ENCODE results near the gene OR4E1.
"Not testable (repeated sequence)": the region's sequence is repeated elsewhere in the genome, so short reads cannot be mapped to it uniquely, and the experiment has no call there.

Gene OR4E1

GRCh38 chr14:21673718-21674117, at the start of gene OR4E1:
Gene OR4E1 (minus strand): TSS chr14:21673818. CDS start chr14:21670935, 2,883 bp downstream.
- DNase-seq, result no peak

GRCh38 chr14:21721504-21721903, 47.9 kb upstream of the OR4E1 start:
- no peak for DNase-seq

GRCh38 chr14:21719841-21720240, 46.2 kb upstream of the OR4E1 start:
- DNase-seq, result no peak

GRCh38 chr14:21714318-21714929, 40.8 kb upstream of the OR4E1 start:
- no peak for DNase-seq

- no peak for DNase-seq
These were observed 38.4 kb upstream of the OR4E1 start for GRCh38 chr14:21712036-21712435.

- DNase-seq, result peak; percentile 49
These were observed 37.8 kb upstream of the OR4E1 start for GRCh38 chr14:21711360-21711961.

GRCh38 chr14:21704338-21704737, 30.7 kb upstream of the OR4E1 start:
- DNase-seq, result peak; percentile 47

GRCh38 chr14:21703357-21704326, 30.0 kb upstream of the OR4E1 start:
- peak; percentile 13 for DNase-seq

- no peak for DNase-seq
These were observed 28.7 kb upstream of the OR4E1 start for GRCh38 chr14:21702316-21702715.

GRCh38 chr14:21699551-21699950, 25.9 kb upstream of the OR4E1 start:
- no peak for DNase-seq

- not testable (repeated sequence) for DNase-seq
These were observed 24.9 kb upstream of the OR4E1 start for GRCh38 chr14:21698538-21698937.

GRCh38 chr14:21697662-21698061, 24.0 kb upstream of the OR4E1 start:
- DNase-seq, result peak; percentile 40

- DNase-seq, result no peak
These were observed 20.8 kb upstream of the OR4E1 start for GRCh38 chr14:21694425-21694824.

- DNase-seq, result no peak
These were observed 12.8 kb upstream of the OR4E1 start for GRCh38 chr14:21686468-21686867.

- peak; percentile 3 for DNase-seq
These were observed 6.5 kb upstream of the OR4E1 start for GRCh38 chr14:21680072-21680471.

- no peak for DNase-seq
These were observed 1.9 kb upstream of the OR4E1 start for GRCh38 chr14:21675566-21675965.

GRCh38 chr14:21672116-21672515, 1.5 kb downstream of the OR4E1 start:
- no peak for DNase-seq

- no peak for DNase-seq
These were observed 2.2 kb downstream of the OR4E1 start for GRCh38 chr14:21671371-21671770.

- peak; percentile 47 for DNase-seq
These were observed 4.3 kb downstream of the OR4E1 start for GRCh38 chr14:21669284-21669683.

GRCh38 chr14:21668377-21668776, 5.2 kb downstream of the OR4E1 start:
- peak; percentile 60 for DNase-seq

- DNase-seq, result no peak
These were observed 16.6 kb downstream of the OR4E1 start for GRCh38 chr14:21656980-21657379.

GRCh38 chr14:21654215-21654614, 19.4 kb downstream of the OR4E1 start:
- DNase-seq, result no peak

- no peak for DNase-seq
These were observed 20.2 kb downstream of the OR4E1 start, which contains the start of gene OR4E2 for GRCh38 chr14:21653331-21653885. Gene OR4E2 (plus strand): TSS chr14:21653835. CDS start chr14:21665083, 11,248 bp downstream.

Data from DMS53 (cell line).